Pancreas (tissue), 10 donors: ENCODE measurements around the gene C10orf67. TPM values are rescaled to one million over a fixed set of nuclear protein-coding genes. Genes with fewer than 3 reads are reported as not detected.

Experiments used
- ATAC-seq, 4 donors: fragments of 200-7000 bp; cut with Tn5 transposase; one replicate each; pipeline versions ENCODE4 v1.8.0 to v1.9.1; 2020; ENCODE audit warnings: mild to moderate bottlenecking in 4 of 4, moderate library complexity in 4 of 4
- DNase-seq, 6 donors: peaks; one replicate each; pipeline ENCODE4 v3.0.0-alpha.2; 2020
- FAIRE-seq: peaks from 2 replicates; lab custom pipeline; 2012; peaks lifted over from hg19 to GRCh38; lab: Jason Lieb, UNC
- H3K27ac ChIP-seq, 4 donors: fragments of 200-600 bp; sonication (generic); 1 replicate in 3 of 4; 2 replicates in 1 of 4; pipeline versions ENCODE4 v1.5.0 to v1.8.0; 2020
- H3K27me3 ChIP-seq, 4 donors: fragments of 200-600 bp; one replicate each; pipeline ENCODE4 v1.8.0; 2021
- H3K36me3 ChIP-seq, 3 donors: fragments of 200-600 bp; sonication (generic) in 1 of 3; one replicate each; pipeline versions ENCODE4 v1.5.0 to v1.8.0; 2020 to 2021
- H3K4me1 ChIP-seq, 3 donors: fragments of 200-600 bp; one replicate each; pipeline ENCODE4 v1.8.0; 2021
- H3K4me3 ChIP-seq, 4 donors: fragments of 200-600 bp; sonication (generic) in 2 of 4; one replicate each; pipeline versions ENCODE4 v1.5.0 to v1.8.0; 2020 to 2021
- H3K9me3 ChIP-seq, 4 donors: fragments of 200-600 bp; one replicate each; pipeline ENCODE4 v1.8.0; 2021
- WGBS, 2 donors: extraction: QIAGEN DNeasy Blood & Tissue Kit; methylation state at CpG; one replicate each; pipeline ENCODE4 v1.1.7; 2013; 5-methylcytosine and 5-hydroxymethylcytosine counted together
- intact Hi-C, 3 donors: fragments of 100-400 bp; cut with DNase I; formaldehyde crosslinking; loops; one replicate each; pipeline versions ENCODE4 v1.11.1 to v1.14.2; 2022
- polyA plus RNA-seq, 2 donors: library from polyadenylated mRNA; stranded (reverse); fragments of 200-250 nt; gene quantifications; one replicate each; pipeline ENCODE4 v1.2.3, GENCODE V29; 2013
- total RNA-seq, 6 donors: library from RNA; stranded (reverse); fragmentation: NEBNext Ultra II Directional in 4 of 6; extraction: Animal tissue kit (Norgen Biotek cat#: 25700) in 4 of 6; gene quantifications; one replicate each; pipeline versions ENCODE4 v1.2.1 to v1.2.4, GENCODE V29; 2021 to 2023
- TF ChIP-seq, protein P1 (sequence below), 4 donors: fragments of 200-600 bp; sonication (generic) in 3 of 4; IDR thresholded peaks; one replicate each; pipeline versions ENCODE4 v1.5.0 to v1.8.0; 2021; ENCODE audit warnings: antibody characterized with exemption in 4 of 4
- donor health status: healthy with polysubstance abuse.
- donor health status: DM: no; HTN: no; CAD: no; lungs with moderate emphysema.
- donor health status: DM: no; HTN: no; CAD: no.
- donor health status: control.
- donor health status: control.
- donor health status: Bipolar disorder and iron deficiency.
- donor health status: DM: yes; HTN: yes; CAD: no.
- donor health status: DM: no; HTN: no; CAD: no.
- donor health status: DM: no; HTN: no; CAD: no.
- donor health status: DM: yes; HTN: yes; CAD: no.

The C10orf67 gene
- total and polyA plus RNA-seq, 8 donors, result 0.02 to 0.16 (median 0.08) TPM; not detected in 3

DNA sequence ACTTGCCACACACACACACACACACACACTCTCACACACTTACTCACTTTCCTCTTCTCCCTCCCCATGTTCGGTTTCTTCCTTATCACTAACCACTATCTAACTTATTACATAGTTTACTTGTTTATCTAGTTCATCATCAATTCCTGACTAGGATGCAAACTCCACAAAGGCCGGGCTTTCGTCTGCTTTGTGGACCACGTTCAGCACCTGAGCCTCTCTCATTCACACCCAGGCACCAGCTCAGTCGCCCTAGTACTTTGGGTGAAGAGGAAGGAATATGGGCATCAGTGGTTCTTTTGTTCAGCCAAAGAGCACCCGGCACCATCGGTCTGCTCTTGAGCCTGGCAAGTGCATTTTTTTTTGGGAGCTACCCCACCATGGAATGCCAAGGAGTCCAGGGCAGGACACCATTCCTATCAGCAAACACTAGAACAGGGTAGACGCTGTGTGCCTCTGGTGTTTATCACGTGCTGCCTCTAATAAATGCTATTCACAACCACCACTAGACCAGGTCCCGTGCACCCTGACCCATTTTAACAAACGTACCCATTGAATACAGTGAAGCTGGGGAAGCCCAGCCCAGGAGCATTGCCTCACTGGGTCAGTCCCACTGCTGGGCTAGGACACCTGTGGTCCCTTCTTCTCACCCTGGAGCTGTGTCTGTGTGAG lies 2.2 kb downstream of the C10orf67 start:
- Histone ChIP-seq H3K27ac (no peak overlapping the region), H3K9me3 (no peaks in the 10 kb centered on the region), H3K4me3 (no peak overlapping the region), H3K4me1 (no peaks in the 10 kb centered on the region), H3K36me3 (no peaks in the 10 kb centered on the region), H3K27me3 (peaks cover 0 to 9% (median 0%) of the 10 kb centered on the region in 4 donors)
- TF ChIP-seq, protein P1, sequence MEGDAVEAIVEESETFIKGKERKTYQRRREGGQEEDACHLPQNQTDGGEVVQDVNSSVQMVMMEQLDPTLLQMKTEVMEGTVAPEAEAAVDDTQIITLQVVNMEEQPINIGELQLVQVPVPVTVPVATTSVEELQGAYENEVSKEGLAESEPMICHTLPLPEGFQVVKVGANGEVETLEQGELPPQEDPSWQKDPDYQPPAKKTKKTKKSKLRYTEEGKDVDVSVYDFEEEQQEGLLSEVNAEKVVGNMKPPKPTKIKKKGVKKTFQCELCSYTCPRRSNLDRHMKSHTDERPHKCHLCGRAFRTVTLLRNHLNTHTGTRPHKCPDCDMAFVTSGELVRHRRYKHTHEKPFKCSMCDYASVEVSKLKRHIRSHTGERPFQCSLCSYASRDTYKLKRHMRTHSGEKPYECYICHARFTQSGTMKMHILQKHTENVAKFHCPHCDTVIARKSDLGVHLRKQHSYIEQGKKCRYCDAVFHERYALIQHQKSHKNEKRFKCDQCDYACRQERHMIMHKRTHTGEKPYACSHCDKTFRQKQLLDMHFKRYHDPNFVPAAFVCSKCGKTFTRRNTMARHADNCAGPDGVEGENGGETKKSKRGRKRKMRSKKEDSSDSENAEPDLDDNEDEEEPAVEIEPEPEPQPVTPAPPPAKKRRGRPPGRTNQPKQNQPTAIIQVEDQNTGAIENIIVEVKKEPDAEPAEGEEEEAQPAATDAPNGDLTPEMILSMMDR (IDR thresholded peaks at IDR 0.05), result no peak
- intact Hi-C loops, result no loop called here
- DNase-seq (no peak), ATAC-seq (no peak), FAIRE-seq (no peak)
- 69 to 82% methylated on average over 11 of the region's 11 CpGs for WGBS, 2 donors

- no peak for ATAC-seq
- WGBS, 2 donors, result 36 to 37% methylated on average over 2 of the region's 2 CpGs
- DNase-seq, result no peak
- H3K4me3 ChIP-seq, result no peak overlapping the region
- H3K4me1 ChIP-seq, result no peaks in the 10 kb centered on the region
- H3K27ac ChIP-seq, result no peak overlapping the region
- H3K36me3 ChIP-seq, result no peaks in the 10 kb centered on the region
- peaks cover 0 to 9% (median 0%) of the 10 kb centered on the region in 4 donors for H3K27me3 ChIP-seq
- H3K9me3 ChIP-seq, result no peaks in the 10 kb centered on the region
- FAIRE-seq, result no peak
- intact Hi-C loops, result no loop called here
- TF ChIP-seq, protein P1 (IDR thresholded peaks at IDR 0.05), result no peak
These were observed 3.6 kb downstream of the C10orf67 start for GRCh38 chr10:23341004-23341403.

GRCh38 chr10:23340354-23340753 lies 4.2 kb downstream of the C10orf67 start:
- H3K27ac ChIP-seq, result no peak overlapping the region

DNA sequence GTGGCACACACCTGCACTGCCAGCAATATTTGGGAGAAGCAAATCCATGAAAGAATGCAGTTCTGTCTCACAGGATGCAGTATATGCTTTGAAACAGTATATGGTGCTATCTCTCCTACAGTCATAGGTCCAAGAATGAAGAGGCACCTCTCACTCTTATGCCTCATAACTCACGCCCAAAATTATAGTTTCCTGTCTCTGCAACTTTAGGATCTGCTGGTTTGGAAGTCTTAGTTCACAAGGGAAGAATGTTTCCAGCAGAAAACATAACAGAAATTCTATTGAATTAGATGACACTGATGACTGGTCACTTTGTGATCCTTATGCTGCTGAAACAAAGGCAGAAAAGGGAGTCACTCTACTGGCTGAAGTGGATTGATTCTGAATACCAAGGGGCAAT lies 5.7 kb downstream of the C10orf67 start:
- no peak for ATAC-seq
- TF ChIP-seq, protein P1 (IDR thresholded peaks at IDR 0.05), result no peak
- H3K4me3 ChIP-seq, result no peak overlapping the region
- 39 to 40% methylated on average over 1 of the region's 1 CpG for WGBS, 2 donors
- intact Hi-C loops, result loop anchor here in 1 of 3 donors (10.0 kb wide), 1 partner anchor 306 kb away; no protein-coding TSS in a partner anchor
- DNase-seq, result no peak
- H3K36me3 ChIP-seq, result no peaks in the 10 kb centered on the region
- FAIRE-seq, result no peak
- no peaks in the 10 kb centered on the region for H3K9me3 ChIP-seq
- H3K27me3 ChIP-seq, result no peaks in the 10 kb centered on the region
- H3K4me1 ChIP-seq, result no peaks in the 10 kb centered on the region
- H3K27ac ChIP-seq, result no peak overlapping the region

More at GRCh38 chr10:23340354-23340753, 4.2 kb downstream of the C10orf67 start:
- intact Hi-C loops, result no loop called here
- H3K4me1 ChIP-seq, result no peaks in the 10 kb centered on the region
- 85% methylated on average over 2 to 4 of the region's 4 CpGs for WGBS, 2 donors
- DNase-seq, result no peak
- no peaks in the 10 kb centered on the region for H3K9me3 ChIP-seq
- H3K27me3 ChIP-seq, result peaks cover 0 to 8% (median 0%) of the 10 kb centered on the region in 4 donors
- TF ChIP-seq, protein P1 (IDR thresholded peaks at IDR 0.05), result no peak
- no peak for ATAC-seq
- H3K4me3 ChIP-seq, result no peak overlapping the region
- H3K36me3 ChIP-seq, result no peaks in the 10 kb centered on the region
- FAIRE-seq, result no peak
